GM12864 (cell line): Measurements from ENCODE around the gene PPM1G.

ENCODE experiments used
- DNase-seq: peaks from one replicate; pipeline ENCODE4 v3.0.0-alpha.2; 2011; ENCODE audit warnings: low read depth
- H3K4me3 ChIP-seq: 2 replicates; pipeline ENCODE4 v1.5.1; 2011; ENCODE audit warnings: mild to moderate bottlenecking, low read depth, low read length, control low read depth
- TF ChIP-seq, protein P1 (sequence below): IDR thresholded peaks from 2 replicates; pipeline ENCODE4 v1.5.1; 2011; ENCODE audit warnings: low read depth, mild to moderate bottlenecking, moderate library complexity, low read length, control low read depth, inconsistent platforms; ENCODE audit errors: missing control alignments

The PPM1G gene

DNA sequence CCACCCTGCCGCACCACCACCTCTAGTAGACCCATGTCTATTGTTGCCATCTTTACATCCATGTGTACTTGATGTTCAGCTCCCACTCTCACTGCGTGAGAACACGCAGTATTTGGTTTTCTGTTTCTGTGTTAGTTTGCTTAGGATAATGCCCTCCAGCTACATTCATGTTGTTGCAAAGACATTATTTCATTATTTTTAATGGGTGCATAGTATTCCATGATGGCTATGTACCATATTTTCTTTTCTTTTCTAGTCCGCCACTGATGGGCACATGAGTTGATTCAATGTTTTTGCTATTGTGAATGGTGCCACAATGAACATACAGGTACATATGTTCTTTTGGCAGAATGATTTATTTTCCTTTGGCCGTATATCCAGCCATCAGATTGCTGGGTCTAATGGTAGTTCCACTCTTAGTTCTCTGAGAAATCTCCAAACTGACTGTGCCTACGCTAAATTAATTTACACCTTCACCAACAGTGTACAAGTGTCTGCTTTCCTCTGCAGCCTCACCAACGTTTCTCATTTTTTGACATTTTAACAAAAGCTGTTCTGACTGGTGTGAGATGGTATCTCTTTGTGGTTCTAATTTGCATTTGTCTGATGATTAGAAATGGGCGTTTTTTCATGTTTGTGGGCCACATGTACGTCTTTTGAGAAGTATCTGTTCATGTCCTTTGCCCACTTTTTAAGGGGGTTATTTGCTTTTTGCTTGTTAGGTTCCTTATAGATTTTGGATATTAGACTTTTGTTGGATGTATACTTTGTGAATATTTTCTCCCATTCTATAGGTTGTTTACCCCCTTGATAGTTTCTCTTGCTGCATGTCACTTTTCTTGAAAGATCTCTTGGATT is 18.3 kb downstream of the PPM1G start:
- H3K4me3 ChIP-seq: no peak overlapping the region
- DNase-seq: no peak
- TF ChIP-seq, protein P1, sequence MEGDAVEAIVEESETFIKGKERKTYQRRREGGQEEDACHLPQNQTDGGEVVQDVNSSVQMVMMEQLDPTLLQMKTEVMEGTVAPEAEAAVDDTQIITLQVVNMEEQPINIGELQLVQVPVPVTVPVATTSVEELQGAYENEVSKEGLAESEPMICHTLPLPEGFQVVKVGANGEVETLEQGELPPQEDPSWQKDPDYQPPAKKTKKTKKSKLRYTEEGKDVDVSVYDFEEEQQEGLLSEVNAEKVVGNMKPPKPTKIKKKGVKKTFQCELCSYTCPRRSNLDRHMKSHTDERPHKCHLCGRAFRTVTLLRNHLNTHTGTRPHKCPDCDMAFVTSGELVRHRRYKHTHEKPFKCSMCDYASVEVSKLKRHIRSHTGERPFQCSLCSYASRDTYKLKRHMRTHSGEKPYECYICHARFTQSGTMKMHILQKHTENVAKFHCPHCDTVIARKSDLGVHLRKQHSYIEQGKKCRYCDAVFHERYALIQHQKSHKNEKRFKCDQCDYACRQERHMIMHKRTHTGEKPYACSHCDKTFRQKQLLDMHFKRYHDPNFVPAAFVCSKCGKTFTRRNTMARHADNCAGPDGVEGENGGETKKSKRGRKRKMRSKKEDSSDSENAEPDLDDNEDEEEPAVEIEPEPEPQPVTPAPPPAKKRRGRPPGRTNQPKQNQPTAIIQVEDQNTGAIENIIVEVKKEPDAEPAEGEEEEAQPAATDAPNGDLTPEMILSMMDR: no peak

DNA sequence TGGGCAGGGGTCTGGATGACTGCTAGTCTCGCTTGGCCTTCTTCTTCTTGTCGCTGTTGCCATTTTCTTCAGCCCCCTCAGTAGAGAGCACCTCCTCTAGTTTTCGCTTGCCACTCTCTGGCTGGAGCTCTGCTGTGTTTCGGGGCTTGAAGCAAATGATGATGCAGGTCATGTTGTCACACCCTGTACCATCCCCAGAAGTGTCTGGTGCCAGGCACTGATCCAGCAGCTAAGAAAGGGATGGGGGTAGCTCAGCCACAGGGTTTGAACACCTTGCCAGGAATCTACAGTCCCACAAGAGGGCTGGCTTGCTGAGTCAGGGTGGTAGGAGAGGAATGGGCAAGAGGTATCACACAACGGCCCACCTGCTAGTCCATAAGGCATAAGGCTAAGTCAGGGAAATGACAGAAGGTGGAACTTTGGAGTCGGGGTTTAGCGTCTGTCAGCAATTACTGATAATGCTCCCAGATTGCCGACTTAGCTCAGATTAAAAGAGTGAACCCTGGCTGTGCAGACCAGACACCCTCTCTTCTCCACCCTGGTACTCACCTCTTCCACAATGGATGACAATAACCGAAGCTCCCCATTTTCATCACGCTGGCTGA is 27.7 kb downstream of the PPM1G start:
- TF ChIP-seq, protein P1: no peak
- DNase-seq: no peak
- H3K4me3 ChIP-seq: no peak overlapping the region

DNA sequence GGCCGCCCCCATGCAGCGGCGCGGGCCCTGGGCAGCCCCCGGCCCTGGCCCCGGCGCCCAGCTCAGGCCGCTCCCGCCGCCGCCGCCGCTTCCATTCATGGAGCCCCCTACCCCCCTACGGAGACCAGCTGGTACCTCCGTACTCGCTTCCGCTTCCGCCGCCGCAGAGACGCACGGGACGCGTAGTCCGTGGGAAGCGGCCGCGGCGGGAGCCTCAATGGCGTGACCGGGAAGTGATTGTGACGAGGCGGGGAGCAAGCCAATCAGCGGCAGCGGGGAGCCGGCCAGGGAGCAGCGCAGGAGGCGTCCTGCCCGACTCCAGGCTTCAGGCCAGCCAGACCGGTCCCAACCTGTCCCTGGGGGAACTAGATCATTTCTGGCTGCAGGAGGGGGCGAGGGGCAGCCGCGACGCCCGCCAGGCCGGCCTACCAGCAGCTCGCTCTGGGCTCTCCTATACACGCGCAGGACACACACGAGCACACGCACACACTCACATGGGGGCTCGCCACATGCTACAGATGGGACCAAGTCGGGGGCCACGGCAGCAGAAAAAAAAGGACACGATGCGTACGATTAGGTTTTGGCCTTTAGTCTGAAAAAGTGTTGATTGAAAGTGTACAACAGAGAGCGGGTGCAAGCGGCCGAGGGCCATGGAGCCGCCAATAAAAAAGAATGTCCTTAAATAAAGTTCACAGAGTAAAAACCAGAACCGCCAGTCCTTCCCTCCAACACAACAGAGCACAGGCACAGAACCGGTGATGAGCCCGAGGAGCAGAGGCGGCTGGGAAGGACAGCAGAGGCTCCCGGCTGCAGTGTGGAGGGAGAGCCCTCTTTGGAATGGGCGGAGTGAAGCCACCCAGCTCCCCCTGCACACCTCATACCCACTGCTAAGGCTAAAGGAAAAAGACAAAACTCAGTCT is 28.5 kb downstream of the PPM1G start, which contains the start of gene ZNF513:
ZNF513 (minus strand) TSS at position 109 of the 920 bp plus-strand sequence. CDS start 208 bp downstream, outside the sequence.
- TF ChIP-seq, protein P1: no peak
- DNase-seq: peak; percentile 69
- H3K4me3 ChIP-seq: peak within 1 kb of the TSS; percentile 67

DNA sequence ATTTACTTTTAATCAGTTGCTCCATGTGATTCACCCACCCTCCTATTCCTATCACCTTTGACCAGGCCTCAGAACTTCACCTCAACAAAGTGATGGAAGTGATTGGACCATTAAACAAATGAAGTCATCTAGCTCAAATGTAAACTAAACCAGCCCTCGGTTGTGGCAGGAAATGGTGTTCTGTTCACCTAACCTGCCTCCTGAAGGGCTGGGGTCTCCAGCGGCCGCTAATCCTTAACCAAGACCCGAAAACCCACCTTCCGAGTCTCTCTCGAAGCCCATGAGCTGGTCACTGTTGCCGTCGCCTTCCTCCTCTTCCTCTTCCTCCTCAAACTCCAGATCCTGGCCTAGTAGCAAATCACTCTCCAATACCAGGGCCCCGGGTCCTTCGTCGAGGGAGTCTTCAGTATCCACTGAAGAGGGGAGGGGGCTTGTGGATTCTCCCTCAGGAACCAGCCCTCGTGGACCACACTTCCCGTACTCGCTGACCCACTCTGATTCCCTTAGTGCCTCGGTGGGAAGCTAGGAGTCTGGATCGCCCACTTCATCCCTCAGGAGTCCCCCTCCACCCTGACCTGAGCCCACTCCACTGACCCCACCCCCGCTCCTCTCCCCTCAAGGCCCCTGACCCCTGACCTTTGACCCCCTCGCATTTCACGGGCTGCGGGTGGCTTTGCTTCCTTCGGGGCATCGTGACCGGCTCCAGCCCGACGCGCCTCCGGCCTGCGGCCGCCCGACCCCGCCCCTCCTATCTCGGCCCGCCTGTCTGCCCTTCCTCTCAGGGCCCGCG is 29.4 kb downstream of the PPM1G start:
- H3K4me3 ChIP-seq: peak overlapping the region; percentile 67
- TF ChIP-seq, protein P1: no peak
- no peak for DNase-seq

DNA sequence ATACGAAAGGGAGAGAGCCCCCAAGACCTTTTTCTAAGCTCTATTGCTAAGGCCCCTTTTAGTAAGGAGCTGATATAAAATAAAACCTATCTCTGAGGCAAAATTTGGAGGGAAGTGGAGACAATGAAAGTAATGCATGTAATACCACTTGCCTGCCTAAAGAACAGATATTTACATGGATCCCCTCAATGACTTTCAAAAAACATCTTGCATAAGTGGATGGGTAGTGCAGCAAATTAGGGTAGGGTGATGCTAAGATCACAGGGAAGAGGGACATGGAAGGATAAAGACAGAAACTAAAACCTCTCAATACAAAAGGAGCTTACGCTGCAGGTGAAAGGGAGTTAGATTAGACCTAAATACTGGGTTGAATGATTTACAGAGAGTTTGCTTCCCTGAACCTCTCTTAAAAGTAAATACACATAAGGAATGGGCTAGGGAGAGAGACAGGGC is 30.0 kb downstream of the PPM1G start:
- peak overlapping the region; percentile 67 for H3K4me3 ChIP-seq

More for the DNA sequence above, 30.0 kb downstream of the PPM1G start:
- TF ChIP-seq, protein P1: no peak
- DNase-seq: no peak
